Measurements from ENCODE around the gene ATP4B.

GRCh38 chr13:113665597-113666328, 7.8 kb upstream of the ATP4B start:
- TF ChIP-seq ZFP36 (IDR thresholded peaks at IDR 0.05; ENCODE audit: borderline replicate concordance, partially characterized antibody) (no peak), CTCF (IDR thresholded peaks at IDR 0.05) (no peak), REST (IDR thresholded peaks at IDR 0.05) (no peak), KDM1A (IDR thresholded peaks at IDR 0.05; ENCODE audit: low read depth) (no peak), HDAC2 (IDR thresholded peaks at IDR 0.05) (no peak), MYC (IDR thresholded peaks at IDR 0.05; ENCODE audit: borderline replicate concordance, low read length) (no peak), RNF2 (IDR thresholded peaks at IDR 0.05; ENCODE audit: borderline replicate concordance, low read depth) (no peak), POLR2A (IDR thresholded peaks at IDR 0.05; ENCODE audit: low read length) (no peak), CBX2 (IDR thresholded peaks at IDR 0.05; ENCODE audit: borderline replicate concordance, low read depth) (no peak)
